Breast epithelium (tissue), 3 donors: Measurements from ENCODE around the gene FBXW4.

Experiments
- CTCF ChIP-seq, 3 donors: fragments of 450-650 bp; IDR thresholded peaks; one replicate each; pipeline ENCODE4 v1.5.1; 2016 to 2017; ENCODE audit warnings: antibody characterized with exemption in 3 of 3, mild to moderate bottlenecking in 3 of 3, moderate library complexity in 3 of 3
- POLR2A ChIP-seq: fragments of 450-650 bp; IDR thresholded peaks from one replicate; pipeline ENCODE4 v1.6.1; 2016; ENCODE audit warnings: antibody characterized with exemption, mild to moderate bottlenecking, moderate library complexity

- no peak for TF ChIP-seq CTCF (IDR thresholded peaks at IDR 0.05)
- TF ChIP-seq POLR2A: no peak
Measured at GRCh38 chr10:101571271-101571925, 123.6 kb downstream of the FBXW4 start.
